ENCODE results near the gene RSBN1. TPM values are rescaled to one million over a fixed set of nuclear protein-coding genes. Genes with fewer than 3 reads are reported as not detected.
"Not testable (repeated sequence)": the region's sequence is repeated elsewhere in the genome, so short reads cannot be mapped to it uniquely, and the experiment has no call there.

Gene RSBN1
- 16.6 and 18.5 TPM in 2 replicates for total RNA-seq (2014; rRNA removed; shearing (Covaris generic))

- Histone ChIP-seq H3K27ac (peak within 1 kb of the TSS; percentile 82), H3K27me3 (no peaks in the 10 kb centered on the region), H3K4me3 (peak within 1 kb of the TSS; percentile 76), H3K4me1 (no peaks in the 10 kb centered on the region; the same call in 1 of the 2 replicates), H3K9me3 (replicated peaks) (no peaks in the 10 kb centered on the region), H3K36me3 (no peaks in the 10 kb centered on the region)
- DNase-seq, result peak; percentile 99
These were observed at the start of gene RSBN1 for GRCh38 chr1:113811888-113812660. Gene RSBN1 (minus strand): TSS chr1:113812476. CDS start chr1:113812412, 64 bp downstream.

- H3K4me3 ChIP-seq, result no peak overlapping the region
- no peaks in the 10 kb centered on the region for H3K4me1 ChIP-seq
- H3K9me3 ChIP-seq (replicated peaks), result no peaks in the 10 kb centered on the region
- DNase-seq, result no peak
- H3K27ac ChIP-seq, result no peak overlapping the region
- no peaks in the 10 kb centered on the region for H3K36me3 ChIP-seq
- H3K27me3 ChIP-seq, result no peaks in the 10 kb centered on the region
These were observed 49.4 kb upstream of the RSBN1 start for GRCh38 chr1:113861641-113862040.

- no peaks in the 10 kb centered on the region for H3K9me3 ChIP-seq (replicated peaks)
- H3K27ac ChIP-seq, result no peak overlapping the region
- no peaks in the 10 kb centered on the region for H3K36me3 ChIP-seq
- H3K4me1 ChIP-seq, result no peaks in the 10 kb centered on the region
- H3K27me3 ChIP-seq, result no peaks in the 10 kb centered on the region
- DNase-seq, result no peak
- H3K4me3 ChIP-seq, result no peak overlapping the region
These were observed 48.6 kb upstream of the RSBN1 start for GRCh38 chr1:113860891-113861290.

GRCh38 chr1:113859478-113860175 lies 47.4 kb upstream of the RSBN1 start:
- no peak for DNase-seq
- Histone ChIP-seq H3K36me3 (no peaks in the 10 kb centered on the region), H3K27me3 (no peaks in the 10 kb centered on the region), H3K9me3 (replicated peaks) (no peaks in the 10 kb centered on the region), H3K27ac (no peak overlapping the region), H3K4me1 (no peaks in the 10 kb centered on the region), H3K4me3 (no peak overlapping the region)

GRCh38 chr1:113858982-113859381 lies 46.7 kb upstream of the RSBN1 start:
- Histone ChIP-seq H3K9me3 (replicated peaks) (no peaks in the 10 kb centered on the region), H3K36me3 (no peaks in the 10 kb centered on the region), H3K27ac (no peak overlapping the region), H3K4me1 (no peaks in the 10 kb centered on the region), H3K4me3 (no peak overlapping the region), H3K27me3 (no peaks in the 10 kb centered on the region)
- DNase-seq, result no peak

- DNase-seq, result no peak
- Histone ChIP-seq H3K9me3 (replicated peaks) (no peaks in the 10 kb centered on the region), H3K27ac (no peak overlapping the region), H3K27me3 (no peaks in the 10 kb centered on the region), H3K4me3 (no peak overlapping the region), H3K36me3 (no peaks in the 10 kb centered on the region), H3K4me1 (no peaks in the 10 kb centered on the region)
These were observed 46.1 kb upstream of the RSBN1 start for GRCh38 chr1:113858418-113858817.

GRCh38 chr1:113857776-113858175 lies 45.5 kb upstream of the RSBN1 start:
- Histone ChIP-seq H3K27me3 (no peaks in the 10 kb centered on the region), H3K9me3 (replicated peaks) (no peaks in the 10 kb centered on the region), H3K27ac (no peak overlapping the region), H3K36me3 (no peaks in the 10 kb centered on the region), H3K4me3 (no peak overlapping the region), H3K4me1 (no peaks in the 10 kb centered on the region)
- no peak for DNase-seq

- Histone ChIP-seq H3K27me3 (no peaks in the 10 kb centered on the region), H3K9me3 (replicated peaks) (no peaks in the 10 kb centered on the region), H3K4me3 (no peak overlapping the region), H3K4me1 (no peaks in the 10 kb centered on the region), H3K36me3 (no peaks in the 10 kb centered on the region), H3K27ac (no peak overlapping the region)
- DNase-seq, result no peak
These were observed 44.1 kb upstream of the RSBN1 start for GRCh38 chr1:113856401-113856790.

- Histone ChIP-seq H3K27me3 (no peaks in the 10 kb centered on the region), H3K27ac (no peak overlapping the region), H3K9me3 (replicated peaks) (no peaks in the 10 kb centered on the region), H3K4me3 (no peak overlapping the region), H3K4me1 (no peaks in the 10 kb centered on the region), H3K36me3 (no peaks in the 10 kb centered on the region)
- no peak for DNase-seq
These were observed 43.5 kb upstream of the RSBN1 start for GRCh38 chr1:113855630-113856400.

GRCh38 chr1:113854234-113854633 lies 42.0 kb upstream of the RSBN1 start:
- no peaks in the 10 kb centered on the region for H3K36me3 ChIP-seq

GRCh38 chr1:113852694-113853093 lies 40.4 kb upstream of the RSBN1 start:
- H3K36me3 ChIP-seq; DNase-seq; H3K9me3 ChIP-seq (replicated peaks); H3K4me3 ChIP-seq; H3K27ac ChIP-seq; H3K27me3 ChIP-seq; H3K4me1 ChIP-seq: not testable (repeated sequence)

More at GRCh38 chr1:113854234-113854633, 42.0 kb upstream of the RSBN1 start:
- H3K27me3 ChIP-seq, result no peaks in the 10 kb centered on the region
- no peaks in the 10 kb centered on the region for H3K4me1 ChIP-seq
- H3K9me3 ChIP-seq (replicated peaks), result no peaks in the 10 kb centered on the region
- no peak overlapping the region for H3K4me3 ChIP-seq
- DNase-seq, result no peak
- no peak overlapping the region for H3K27ac ChIP-seq

- DNase-seq, result no peak
- Histone ChIP-seq H3K4me3 (no peak overlapping the region), H3K4me1 (no peaks in the 10 kb centered on the region), H3K9me3 (replicated peaks) (no peaks in the 10 kb centered on the region), H3K36me3 (no peaks in the 10 kb centered on the region), H3K27me3 (no peaks in the 10 kb centered on the region), H3K27ac (no peak overlapping the region)
These were observed 38.0 kb upstream of the RSBN1 start for GRCh38 chr1:113850127-113850796.

- Histone ChIP-seq H3K9me3 (replicated peaks) (no peaks in the 10 kb centered on the region), H3K27ac (no peak overlapping the region)
These were observed 36.8 kb upstream of the RSBN1 start for GRCh38 chr1:113849072-113849471.

GRCh38 chr1:113846391-113847035 lies 34.2 kb upstream of the RSBN1 start:
- Histone ChIP-seq H3K4me3 (no peak overlapping the region), H3K27me3 (no peaks in the 10 kb centered on the region), H3K27ac (no peak overlapping the region), H3K9me3 (replicated peaks) (no peaks in the 10 kb centered on the region), H3K36me3 (no peaks in the 10 kb centered on the region), H3K4me1 (no peaks in the 10 kb centered on the region)
- no peak for DNase-seq

More at GRCh38 chr1:113849072-113849471, 36.8 kb upstream of the RSBN1 start:
- Histone ChIP-seq H3K4me1 (no peaks in the 10 kb centered on the region), H3K4me3 (no peak overlapping the region), H3K36me3 (no peaks in the 10 kb centered on the region), H3K27me3 (no peaks in the 10 kb centered on the region)
- DNase-seq, result no peak

All from SJCRH30 (cell line).